ENCODE data around the gene TLX3. TPM values are rescaled to one million over a fixed set of nuclear protein-coding genes. Genes with fewer than 3 reads are reported as not detected.

Gene TLX3
- total RNA-seq, 1 donor from 2014 or later = not detected

DNA sequence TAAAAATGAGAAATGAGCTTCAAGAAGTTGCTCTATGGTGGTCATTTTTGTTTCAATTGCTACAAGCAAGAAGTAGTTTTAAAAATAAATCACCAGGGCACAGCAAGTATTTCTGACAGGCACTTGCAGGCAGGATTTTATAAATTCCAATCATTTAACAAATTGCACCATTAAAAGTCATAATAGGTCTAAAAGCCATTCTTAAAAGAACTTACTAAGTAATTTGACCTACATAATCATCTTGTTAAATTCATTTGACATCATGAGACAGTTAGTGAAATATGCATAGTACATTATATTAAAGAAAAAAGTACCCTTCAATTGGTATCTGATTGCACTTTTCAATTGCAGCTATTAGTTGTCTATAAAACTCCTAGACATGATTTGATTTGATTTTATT, 31.0 kb downstream of the TLX3 start:
- no peak for TF ChIP-seq EZH2 (IDR thresholded peaks at IDR 0.05)
- TF ChIP-seq, protein P1, sequence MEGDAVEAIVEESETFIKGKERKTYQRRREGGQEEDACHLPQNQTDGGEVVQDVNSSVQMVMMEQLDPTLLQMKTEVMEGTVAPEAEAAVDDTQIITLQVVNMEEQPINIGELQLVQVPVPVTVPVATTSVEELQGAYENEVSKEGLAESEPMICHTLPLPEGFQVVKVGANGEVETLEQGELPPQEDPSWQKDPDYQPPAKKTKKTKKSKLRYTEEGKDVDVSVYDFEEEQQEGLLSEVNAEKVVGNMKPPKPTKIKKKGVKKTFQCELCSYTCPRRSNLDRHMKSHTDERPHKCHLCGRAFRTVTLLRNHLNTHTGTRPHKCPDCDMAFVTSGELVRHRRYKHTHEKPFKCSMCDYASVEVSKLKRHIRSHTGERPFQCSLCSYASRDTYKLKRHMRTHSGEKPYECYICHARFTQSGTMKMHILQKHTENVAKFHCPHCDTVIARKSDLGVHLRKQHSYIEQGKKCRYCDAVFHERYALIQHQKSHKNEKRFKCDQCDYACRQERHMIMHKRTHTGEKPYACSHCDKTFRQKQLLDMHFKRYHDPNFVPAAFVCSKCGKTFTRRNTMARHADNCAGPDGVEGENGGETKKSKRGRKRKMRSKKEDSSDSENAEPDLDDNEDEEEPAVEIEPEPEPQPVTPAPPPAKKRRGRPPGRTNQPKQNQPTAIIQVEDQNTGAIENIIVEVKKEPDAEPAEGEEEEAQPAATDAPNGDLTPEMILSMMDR (IDR thresholded peaks at IDR 0.05) = no peak
- no peak for TF ChIP-seq EZH2phosphoT487 (IDR thresholded peaks at IDR 0.05)
- Mint-ChIP-seq H3K4me1 (no peaks in the 10 kb centered on the region), H3K36me3 (no peaks in the 10 kb centered on the region), H3K9me3 (no peaks in the 10 kb centered on the region), H3K27me3 (ENCODE audit: insufficient read depth, low read depth) (peaks cover 13% of the 10 kb centered on the region), H3K27ac (no peak overlapping the region), H3K4me3 (no peak overlapping the region)
- Histone ChIP-seq H4K20me1 (ENCODE audit: low read depth) (no peaks in the 10 kb centered on the region), H3K9me3 (ENCODE audit: low read depth) (no peaks in the 10 kb centered on the region), H3K4me2 (no peak overlapping the region), H3K27ac (no peak overlapping the region), H3K4me3 (no peak overlapping the region), H2AFZ (replicated peaks) (no peak overlapping the region), H3K27me3 (peaks cover 57% of the 10 kb centered on the region), H3K79me2 (ENCODE audit: low read depth) (no peaks in the 10 kb centered on the region), H3K4me1 (no peaks in the 10 kb centered on the region), H3K9ac (no peak overlapping the region), H3F3A (ENCODE audit: low read depth) (no peaks in the 10 kb centered on the region), H3K36me3 (no peaks in the 10 kb centered on the region)
- DNase-seq (ENCODE audit: low spot score) = no peak

DNA sequence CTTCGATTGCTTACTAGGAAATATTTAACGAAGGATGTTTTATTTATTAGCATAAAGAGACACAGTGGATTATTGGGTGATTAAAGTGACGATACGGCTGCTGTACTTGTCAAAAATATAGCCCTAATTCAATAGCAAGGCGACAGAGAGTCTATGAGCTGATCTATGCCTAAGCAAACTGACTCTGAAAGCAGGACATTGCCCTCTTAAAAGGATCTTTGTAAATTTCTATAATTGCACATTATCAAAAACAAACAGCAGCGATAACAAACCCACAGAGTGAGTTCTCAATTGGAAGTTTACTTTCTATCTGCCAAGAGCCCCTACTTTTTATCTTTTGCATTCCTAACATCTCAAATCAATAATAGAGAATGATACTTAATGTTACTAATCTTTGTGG, 31.4 kb downstream of the TLX3 start:
- Histone ChIP-seq H3K36me3 (no peaks in the 10 kb centered on the region), H3K9ac (no peak overlapping the region), H3K9me3 (ENCODE audit: low read depth) (no peaks in the 10 kb centered on the region), H3F3A (ENCODE audit: low read depth) (no peaks in the 10 kb centered on the region), H3K79me2 (ENCODE audit: low read depth) (no peaks in the 10 kb centered on the region), H2AFZ (replicated peaks) (no peak overlapping the region), H4K20me1 (ENCODE audit: low read depth) (no peaks in the 10 kb centered on the region), H3K4me3 (no peak overlapping the region), H3K4me1 (no peaks in the 10 kb centered on the region), H3K27me3 (peaks cover 53% of the 10 kb centered on the region), H3K4me2 (no peak overlapping the region), H3K27ac (no peak overlapping the region)
- Mint-ChIP-seq H3K27ac (no peak overlapping the region), H3K4me1 (no peaks in the 10 kb centered on the region), H3K36me3 (no peaks in the 10 kb centered on the region), H3K4me3 (no peak overlapping the region), H3K9me3 (no peaks in the 10 kb centered on the region), H3K27me3 (ENCODE audit: insufficient read depth, low read depth) (peaks cover 11% of the 10 kb centered on the region)
- no peak for TF ChIP-seq EZH2 (IDR thresholded peaks at IDR 0.05)
- TF ChIP-seq EZH2phosphoT487 (IDR thresholded peaks at IDR 0.05) = no peak
- TF ChIP-seq, protein P1 (IDR thresholded peaks at IDR 0.05) = no peak
- DNase-seq (ENCODE audit: low spot score) = no peak

DNA sequence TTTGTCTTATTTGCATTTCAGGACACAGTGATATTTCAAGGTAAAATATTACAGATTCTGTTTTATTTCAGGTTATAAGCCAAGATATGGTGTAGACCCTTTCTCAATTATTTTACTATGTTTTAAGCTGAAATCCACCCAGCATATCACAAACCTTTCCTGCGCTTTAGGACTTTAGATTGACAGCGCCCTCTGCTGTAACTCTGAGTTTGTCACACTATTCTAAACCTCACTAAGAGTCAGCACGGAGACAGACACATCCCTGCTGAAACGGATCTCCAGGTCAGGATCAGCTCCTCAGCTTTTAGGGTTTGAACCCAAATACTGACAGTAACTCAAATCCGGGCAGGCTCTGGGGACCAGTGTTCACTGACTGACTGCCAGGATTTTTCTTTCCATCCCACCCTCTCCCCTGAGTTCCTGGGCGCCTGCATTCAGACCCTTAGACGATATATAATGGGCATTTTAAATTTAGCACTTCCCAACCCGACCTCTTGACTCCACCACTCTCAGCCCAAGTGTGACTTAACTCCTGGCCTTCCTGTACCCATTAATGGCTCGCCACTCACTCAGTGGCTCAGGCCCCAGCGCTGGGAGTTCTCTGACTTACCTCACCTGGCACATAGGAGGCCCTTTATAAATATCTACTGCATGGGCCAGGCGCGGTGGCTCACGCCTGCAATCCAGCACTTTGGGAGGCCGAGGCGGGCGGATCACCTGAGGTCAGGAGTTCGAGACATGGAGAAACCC, 33.5 kb downstream of the TLX3 start:
- peak; percentile 80 for DNase-seq (ENCODE audit: low spot score)
- Histone ChIP-seq H3K9ac (no peak overlapping the region), H3K27me3 (peaks cover 33% of the 10 kb centered on the region), H2AFZ (replicated peaks) (no peak overlapping the region), H3K4me3 (no peak overlapping the region), H3K9me3 (ENCODE audit: low read depth) (no peaks in the 10 kb centered on the region), H3K4me2 (no peak overlapping the region), H3K4me1 (no peaks in the 10 kb centered on the region), H3K27ac (no peak overlapping the region), H4K20me1 (ENCODE audit: low read depth) (no peaks in the 10 kb centered on the region), H3F3A (ENCODE audit: low read depth) (no peaks in the 10 kb centered on the region), H3K36me3 (no peaks in the 10 kb centered on the region), H3K79me2 (ENCODE audit: low read depth) (no peaks in the 10 kb centered on the region)
- Mint-ChIP-seq H3K4me1 (no peaks in the 10 kb centered on the region), H3K4me3 (no peak overlapping the region), H3K36me3 (no peaks in the 10 kb centered on the region), H3K27me3 (ENCODE audit: insufficient read depth, low read depth) (peaks cover 7% of the 10 kb centered on the region), H3K27ac (no peak overlapping the region), H3K9me3 (no peaks in the 10 kb centered on the region)
- TF ChIP-seq, protein P1 (IDR thresholded peaks at IDR 0.05) = peak; percentile 84
- TF ChIP-seq EZH2 (IDR thresholded peaks at IDR 0.05) = no peak
